GM19025 (cell line): Measurements from ENCODE around the gene IMMP1L.

ENCODE experiments used
- ATAC-seq: cut with Tn5 transposase; IDR thresholded peaks from one replicate; pipeline ENCODE4 v1.9.1; 2021; ENCODE audit warnings: mild to moderate bottlenecking, low read depth, moderate library complexity; ENCODE audit not compliant: unreplicated experiment

The IMMP1L gene

DNA sequence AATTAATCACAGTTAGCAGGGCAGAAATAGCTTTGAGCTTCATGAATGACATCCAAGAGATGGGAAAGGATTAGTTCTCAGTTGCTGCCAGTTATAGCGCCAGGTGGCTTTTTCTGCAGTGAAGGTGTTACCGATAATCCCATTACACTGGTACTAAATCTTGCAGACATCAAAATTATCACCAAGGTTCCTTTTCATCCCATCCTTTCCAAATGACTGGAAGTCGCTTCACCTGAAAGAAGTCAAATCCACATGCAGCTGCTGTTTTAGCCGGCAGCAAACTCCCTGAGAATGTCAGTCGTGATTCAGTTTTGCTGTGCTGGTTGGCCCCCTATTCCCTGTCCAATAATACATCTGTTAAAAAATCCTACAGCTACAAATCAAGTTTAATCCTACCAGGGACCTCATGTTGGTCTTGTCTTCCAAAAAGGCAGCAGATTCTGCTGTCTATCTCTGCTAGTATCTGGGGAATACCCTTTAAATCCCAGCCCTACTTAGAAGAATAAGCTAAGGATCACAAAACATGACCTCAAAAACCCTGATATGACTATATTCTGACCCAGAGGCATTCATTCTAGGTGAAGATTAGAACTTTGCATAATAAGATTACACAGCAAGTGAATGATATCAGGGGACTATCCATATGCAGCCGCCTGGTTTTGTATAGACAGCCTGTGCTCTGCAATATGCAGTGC lies 31.7 kb downstream of the IMMP1L start:
- ATAC-seq: no peak

DNA sequence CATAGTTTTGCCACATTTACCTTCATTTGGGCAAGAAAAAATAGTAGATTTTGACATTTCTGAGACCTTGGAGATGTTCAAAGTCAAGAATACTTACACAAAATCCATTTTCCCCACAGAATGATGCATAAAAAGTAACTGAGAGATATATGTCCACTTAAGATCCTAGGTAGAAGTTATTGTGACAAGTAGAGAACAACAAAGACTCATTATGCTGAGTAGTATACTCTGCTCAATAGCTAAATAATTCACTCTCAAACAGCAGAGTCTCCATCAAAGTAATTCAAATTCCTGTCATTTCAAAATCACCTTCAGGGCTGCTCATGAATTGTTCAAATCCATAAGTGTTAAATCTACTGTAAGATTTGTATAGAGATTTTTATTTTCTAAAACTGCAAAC lies 35.3 kb downstream of the IMMP1L start:
- no peak for ATAC-seq

DNA sequence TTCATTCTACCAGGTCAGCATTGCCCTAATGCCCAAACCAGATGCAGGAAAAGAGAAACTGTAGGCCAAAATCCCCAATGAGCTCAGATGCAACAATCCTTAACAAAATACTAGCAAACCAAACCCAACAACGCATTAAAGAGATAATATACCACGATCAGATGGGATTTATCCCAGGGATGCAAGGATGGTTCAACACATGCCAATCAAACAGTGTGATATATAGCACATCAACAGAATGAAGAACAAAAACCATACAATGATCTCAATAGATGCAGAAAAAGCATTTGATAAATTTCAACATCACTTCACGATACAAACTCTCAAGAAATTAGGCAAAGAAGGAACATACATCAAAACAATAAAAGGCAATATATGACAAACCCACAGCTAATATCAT lies 45.0 kb downstream of the IMMP1L start:
- no peak for ATAC-seq

DNA sequence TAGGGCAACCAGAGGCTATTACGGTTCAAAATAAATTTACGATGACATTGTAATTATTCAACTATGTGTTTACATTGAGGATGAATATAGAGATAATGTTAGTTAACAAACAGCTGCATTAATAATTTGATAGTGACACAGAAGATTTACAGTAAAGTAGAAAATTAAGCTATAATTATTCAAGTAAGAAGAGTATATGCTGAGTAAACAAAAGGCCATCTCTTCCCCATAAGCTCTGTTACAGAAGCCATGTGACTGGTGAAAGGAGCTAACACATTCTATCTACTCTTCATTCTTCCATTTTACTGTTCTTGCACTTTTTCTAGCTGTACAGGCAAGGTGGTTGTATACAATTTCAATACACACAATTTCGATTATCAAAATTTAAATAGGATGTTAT lies 54.2 kb downstream of the IMMP1L start:
- ATAC-seq: no peak

DNA sequence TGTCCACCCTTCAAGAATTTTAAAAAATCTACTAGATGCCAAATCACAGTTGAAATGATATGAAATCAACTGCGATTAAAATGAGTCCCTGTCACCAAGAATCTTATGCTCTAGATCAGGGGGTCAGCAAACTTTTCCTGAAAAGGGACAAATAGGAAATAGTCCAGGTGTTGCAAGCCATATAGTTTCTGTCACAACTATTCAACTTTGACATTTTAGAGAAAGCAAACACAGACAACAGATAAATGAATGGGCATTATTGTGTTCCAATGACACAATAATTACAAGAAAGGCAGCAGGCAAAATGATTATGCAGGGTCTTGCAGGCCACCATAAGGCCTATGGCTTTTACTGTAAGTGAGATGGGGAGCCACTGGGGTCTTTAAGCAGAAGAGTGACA lies 58.6 kb downstream of the IMMP1L start:
- ATAC-seq: no peak

DNA sequence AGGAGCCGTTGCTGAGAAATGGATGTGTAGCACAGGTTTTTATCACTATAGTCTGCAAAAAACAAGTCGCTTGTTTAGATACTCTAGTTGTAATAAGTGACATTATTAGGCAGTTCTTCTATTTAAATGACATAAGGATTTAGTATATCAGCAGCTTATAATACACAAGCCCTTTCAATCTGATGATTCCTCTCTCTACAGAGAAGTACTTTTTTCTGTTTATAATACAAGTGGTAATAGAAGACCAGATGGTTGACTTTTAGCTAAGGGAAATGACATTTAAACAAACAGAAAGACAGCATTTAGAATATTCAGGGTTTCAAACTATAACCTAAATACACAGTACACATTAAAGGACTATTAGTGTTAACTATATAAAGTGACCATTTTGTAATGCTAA lies 60.4 kb downstream of the IMMP1L start:
- no peak for ATAC-seq

DNA sequence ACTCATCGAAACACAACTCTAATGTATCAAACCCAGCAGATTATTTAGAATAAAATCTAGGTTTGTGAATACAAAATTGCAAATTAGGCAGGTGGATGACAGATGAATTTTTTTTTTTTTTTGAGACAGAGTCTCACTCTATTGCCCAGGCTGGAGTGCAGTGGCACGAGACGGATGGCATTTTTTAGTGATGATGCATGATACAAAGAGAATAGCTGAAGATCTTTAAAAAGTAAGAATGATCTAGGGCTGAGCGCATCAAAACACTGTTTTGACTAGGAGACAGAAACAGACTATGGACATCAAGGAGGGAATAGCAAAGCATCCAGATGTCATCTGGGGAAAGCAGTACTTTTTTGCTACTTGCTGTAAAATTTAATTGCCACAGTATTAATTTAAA lies 63.8 kb downstream of the IMMP1L start:
- no peak for ATAC-seq

DNA sequence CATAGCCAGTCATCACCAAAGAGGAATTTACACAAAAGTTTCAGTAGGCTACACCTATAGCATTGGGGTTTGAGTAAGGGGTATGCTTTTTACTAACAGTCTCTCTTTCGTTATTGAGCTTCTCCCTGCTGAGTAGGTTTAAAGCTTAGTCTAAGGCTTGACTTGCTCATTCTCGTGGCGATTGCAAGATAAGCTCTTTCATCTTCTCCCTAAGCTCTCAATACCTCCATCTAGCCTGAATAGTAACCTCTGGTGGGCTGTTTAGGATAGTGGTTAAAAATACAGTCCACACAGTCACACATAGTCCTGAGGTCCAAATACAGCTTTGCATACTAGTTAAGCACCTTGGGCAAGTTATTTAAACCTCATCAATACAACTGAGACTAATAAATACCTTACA lies 65.6 kb downstream of the IMMP1L start:
- no peak for ATAC-seq

DNA sequence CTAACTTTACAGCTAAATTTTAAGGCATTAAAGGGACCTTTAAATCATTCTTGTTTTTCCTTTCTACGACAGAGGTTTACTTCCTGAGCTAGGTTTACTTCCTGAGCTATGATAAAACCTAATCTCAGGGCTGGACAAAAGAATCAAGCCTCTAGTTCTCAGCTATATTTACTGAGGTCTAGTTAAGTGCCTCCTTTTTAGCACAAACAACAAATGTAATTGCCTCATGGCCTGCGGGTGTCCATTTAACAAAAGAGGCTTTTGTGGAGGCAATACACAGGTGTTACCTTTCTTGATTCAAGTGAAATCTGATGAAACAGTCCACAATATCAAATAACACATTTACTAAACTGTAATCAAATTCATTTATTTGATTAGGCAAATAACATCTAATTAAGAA lies 67.3 kb downstream of the IMMP1L start:
- no peak for ATAC-seq

DNA sequence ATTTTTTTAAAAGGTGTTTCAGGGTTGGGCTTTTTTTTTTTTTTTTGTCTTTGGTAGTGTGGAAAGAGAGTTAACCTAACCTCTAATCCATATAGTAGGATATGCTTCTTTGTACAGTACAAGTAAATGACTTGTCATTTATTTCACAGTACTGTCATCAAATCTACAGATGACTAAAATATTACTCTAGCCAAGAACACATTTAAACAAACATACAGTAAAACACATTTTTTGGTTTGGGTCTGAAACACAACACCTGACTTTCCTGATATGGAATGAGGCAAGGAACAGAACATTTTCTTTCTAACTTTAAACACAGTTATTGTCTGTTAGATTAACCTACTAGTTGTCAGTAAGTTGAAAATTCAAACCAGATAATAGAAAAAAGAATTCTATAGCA lies 68.1 kb downstream of the IMMP1L start:
- ATAC-seq: no peak

DNA sequence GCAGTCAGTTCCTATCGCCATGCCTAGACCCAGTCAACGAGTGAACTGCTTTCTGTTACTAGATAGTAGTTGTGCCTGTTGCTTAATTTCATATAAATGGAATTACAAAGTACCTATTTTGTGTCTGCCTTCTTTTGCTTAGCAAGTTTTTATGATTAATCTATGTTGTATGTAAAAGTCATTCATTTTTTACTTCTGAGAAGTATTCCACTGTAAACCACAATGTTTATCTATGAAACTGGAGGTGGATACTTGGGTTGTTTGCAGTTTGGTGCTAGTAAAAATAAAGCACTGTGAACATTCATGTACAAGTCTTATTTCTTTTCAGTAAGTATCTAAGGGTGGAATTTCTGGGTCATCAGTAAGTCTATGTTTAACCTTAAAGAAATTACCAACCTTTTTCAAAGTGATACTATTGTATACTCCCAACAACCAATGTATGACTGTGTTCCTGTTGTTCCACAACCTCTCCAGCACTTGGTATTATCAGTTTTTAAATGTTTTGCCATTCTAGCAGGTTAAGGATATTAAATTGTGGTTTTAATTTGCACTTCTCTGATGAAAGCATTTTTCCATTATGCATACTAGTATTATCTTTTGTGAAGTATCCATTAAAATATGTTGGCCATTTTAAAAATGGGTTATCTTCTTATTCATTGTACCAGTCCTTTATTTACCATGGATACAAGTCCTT lies 71.5 kb downstream of the IMMP1L start:
- ATAC-seq: no peak

DNA sequence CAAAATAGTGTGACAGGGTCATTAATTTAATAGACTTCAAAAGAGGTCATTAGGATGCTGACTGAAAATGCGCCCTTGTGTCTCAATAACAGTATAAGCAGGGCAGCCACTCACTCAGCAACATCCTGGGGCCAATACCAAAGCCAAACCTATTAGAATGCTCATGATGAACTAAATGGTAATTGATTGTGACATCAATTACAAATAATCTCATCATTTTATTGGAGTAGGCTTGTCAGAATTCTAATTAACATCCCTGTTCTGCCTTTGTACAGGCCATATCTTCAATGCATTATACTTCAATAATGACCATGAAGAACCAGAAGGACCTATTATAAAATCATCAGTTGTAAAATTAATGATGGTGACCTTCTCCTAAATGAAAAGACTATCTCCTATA lies 75.6 kb downstream of the IMMP1L start:
- no peak for ATAC-seq

DNA sequence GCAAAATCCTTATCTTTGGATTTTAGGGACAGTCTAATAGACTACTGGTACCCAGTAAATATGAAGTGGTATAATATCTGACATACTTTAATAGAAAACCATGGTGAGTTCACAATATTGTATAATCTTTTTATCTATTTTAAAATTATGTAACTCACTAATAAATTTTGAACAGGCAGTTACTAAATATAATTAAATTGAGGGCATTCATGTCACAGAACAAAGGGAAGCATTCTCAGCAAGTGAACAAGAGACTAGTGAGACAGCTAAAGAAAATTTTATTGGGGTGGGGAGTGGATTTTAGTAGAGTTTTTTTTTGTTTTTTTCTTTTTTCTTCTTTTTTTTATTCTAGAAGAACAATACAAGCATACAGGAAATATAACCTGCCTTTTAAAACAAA lies 84.8 kb downstream of the IMMP1L start:
- ATAC-seq: no peak

DNA sequence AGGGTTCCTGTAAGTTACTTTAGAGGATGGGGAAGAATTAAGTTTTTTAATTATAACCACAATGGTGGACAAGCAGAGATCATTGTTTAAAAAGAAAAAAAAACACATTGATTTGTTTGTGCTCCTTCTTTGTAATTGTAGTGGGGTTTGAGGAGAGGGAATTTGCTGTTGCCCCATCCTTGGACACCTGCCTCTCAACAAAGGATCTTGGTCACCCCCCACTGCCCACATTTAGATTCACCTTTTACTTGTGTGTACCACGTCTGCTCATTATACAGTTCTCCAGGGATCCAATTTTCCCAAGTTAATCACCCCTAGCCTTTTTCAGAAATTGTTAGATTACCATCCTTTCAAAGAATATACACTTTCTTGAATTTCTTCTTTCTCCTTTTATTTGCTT lies 86.7 kb downstream of the IMMP1L start:
- ATAC-seq: no peak

DNA sequence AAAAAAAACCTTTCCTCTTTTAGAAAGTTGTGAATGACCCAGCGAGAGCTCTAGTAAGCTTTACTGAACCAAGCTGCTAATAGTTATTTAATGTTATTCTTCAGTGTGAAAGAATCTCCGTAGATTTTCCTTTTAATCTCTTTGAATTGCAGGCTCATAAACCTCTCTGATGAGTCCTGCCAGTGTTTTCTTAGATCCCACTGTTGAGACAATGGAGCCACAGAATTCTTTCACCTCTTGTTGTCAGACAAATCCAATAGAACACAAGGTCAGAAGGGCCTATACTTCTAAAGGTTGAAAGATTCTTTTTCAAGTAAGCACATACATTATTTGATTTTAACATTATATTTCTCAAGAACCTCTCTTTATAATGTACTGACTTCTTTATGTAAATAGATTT lies 87.6 kb downstream of the IMMP1L start:
- no peak for ATAC-seq

DNA sequence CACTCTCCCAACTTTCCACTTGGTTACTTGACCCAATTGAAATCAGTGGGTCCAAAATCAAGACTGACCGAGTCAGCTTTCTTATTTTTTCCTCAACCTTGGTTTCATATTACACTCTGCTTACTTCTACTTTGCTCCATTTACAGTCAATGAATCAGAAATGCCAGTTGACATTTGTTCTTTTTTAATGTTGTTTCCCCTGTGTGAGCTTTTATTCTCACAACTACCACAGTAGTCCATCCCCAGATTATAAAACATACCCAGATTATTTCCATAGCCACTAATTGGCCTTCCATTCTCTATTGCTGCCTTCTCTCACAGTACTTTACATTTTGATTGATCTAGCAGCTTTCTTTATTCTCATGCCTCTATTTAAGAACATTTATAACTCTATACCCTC lies 89.8 kb downstream of the IMMP1L start:
- no peak for ATAC-seq

DNA sequence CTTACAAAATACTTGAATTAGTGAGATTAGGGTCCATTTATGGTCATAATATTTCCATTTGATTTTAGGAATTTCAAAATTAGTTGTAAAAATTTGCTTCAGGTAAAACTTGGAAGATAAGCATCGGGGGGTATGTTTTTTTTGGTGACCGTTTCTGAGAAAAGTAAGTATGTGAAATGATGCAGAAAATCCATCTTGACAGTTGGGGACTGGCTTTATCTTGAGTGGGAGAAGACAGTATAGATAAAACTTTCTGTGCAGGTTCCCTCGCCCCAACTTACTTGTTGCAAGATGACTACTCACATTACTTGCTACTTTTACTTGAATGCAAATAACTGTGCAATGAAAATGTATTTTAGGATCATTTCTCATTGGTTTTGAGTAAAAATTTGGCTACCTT lies 90.3 kb downstream of the IMMP1L start:
- ATAC-seq: no peak

DNA sequence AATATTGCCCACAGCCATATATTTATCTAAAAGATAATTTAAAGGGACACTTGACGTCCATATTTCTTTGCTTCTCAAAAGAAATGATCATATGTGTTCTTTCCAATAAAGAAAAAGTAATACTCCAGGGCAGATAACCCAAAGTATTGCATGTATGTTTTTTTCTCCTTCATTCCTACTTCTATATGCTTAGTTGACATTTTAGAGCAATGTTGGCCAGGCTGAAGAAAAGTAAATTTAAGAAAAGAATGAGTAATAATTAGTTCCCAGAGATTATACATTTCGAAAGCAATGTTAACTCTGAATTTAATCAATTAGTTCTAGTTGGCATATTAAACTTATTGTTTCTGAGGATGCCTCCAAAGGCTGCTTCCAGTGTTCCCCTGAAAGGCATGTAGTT lies 91.6 kb downstream of the IMMP1L start:
- ATAC-seq: no peak

DNA sequence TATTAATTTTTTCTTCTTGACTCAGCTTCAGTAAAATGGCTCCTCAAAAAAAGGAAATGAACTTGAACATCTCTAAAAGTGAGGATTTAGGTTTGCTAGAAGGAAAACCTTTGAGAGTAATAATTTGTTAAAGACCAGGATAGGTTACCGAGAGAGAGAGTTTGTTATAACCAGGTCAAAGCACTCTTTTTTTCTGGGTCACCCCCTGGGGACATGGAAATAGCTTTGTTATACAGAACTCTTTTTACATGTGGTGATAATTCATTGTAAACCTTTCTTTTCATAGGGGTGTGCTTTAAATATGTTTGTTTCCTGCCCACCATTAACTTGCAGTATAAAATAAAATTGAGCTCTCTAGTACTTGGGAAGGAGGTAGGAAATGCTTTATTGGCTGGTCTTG lies 92.1 kb downstream of the IMMP1L start:
- ATAC-seq: no peak

DNA sequence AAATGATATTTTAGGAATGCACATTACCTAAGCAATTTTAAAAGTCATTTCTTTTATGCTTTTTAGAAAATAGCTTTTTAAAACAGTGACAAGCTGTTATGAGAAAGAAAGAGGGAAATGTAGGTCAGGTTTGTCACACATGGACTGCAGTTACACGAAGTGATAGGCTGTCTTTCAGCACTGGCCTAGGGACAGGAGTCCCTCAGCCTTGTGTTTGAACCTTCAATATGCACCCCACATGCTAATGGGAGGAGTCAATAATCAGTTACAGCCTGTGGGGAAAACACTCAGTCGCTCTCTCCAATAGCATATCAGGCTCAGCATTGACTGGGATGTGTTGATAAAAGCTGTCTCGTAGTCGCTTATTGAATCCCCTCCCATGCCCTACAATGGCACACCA lies 94.0 kb downstream of the IMMP1L start:
- no peak for ATAC-seq

DNA sequence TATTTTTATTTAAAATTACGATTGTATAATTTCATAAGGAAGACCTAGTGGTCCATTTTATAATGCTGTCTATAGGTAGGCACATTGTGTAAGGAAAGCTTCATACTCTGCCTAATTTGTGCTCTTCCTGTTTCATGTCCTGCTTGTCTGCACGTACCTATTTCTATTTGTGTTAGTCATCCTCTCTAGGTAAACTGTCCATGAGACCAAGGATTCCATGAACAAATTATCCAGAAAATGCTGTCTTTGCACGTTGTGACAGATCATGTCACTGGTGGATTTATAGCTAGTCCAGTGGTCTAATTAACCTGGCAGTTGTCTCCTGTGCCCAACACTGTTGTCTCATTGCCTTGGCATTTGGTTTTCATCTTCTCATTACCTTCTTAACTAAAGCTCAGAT lies 95.1 kb downstream of the IMMP1L start:
- no peak for ATAC-seq

DNA sequence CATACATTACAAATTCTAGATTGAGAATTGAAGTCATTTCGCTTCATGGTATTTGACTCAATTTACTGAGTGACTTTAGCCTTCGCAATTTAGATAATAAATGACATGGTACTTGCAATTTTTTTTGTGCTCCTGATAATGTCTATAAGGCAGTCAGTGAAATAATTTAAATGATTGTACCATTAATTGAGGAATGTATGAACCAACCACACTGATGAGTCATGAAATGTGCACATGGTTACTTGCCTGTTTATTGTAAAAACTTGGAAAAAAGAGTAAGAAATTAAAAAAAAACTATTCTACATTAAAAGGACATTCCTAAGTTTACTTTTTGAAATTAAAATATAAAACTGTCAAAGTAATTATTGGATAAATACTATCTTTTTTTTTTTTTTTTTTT lies 96.5 kb downstream of the IMMP1L start:
- no peak for ATAC-seq

DNA sequence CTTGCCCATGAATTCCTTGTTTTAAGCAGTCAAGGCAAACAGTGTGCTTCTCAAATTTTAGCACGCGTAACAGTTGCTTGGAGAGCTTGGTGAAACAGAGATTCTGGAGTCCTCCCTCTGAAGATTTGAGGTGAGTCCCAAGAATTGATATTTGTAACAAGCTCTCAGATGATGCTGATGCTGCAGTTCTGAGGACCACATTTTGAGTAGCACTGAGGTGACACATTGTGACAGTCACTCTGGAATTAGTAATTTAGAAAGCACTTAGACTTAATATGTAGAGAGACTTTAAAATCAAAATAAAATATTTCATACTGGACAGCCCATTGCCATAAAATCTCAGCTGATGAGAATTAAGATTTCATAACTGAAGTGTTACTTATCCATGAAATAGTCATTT lies 101.2 kb downstream of the IMMP1L start:
- ATAC-seq: no peak
